CD14-positive monocyte (primary cell): ENCODE measurements around the gene TTC33. TPM values are rescaled to one million over a fixed set of nuclear protein-coding genes. Genes with fewer than 3 reads are reported as not detected.

ENCODE experiments used
- DNase-seq, 3 donors: peaks; one replicate each; pipeline ENCODE4 v3.0.0-alpha.2; 2011 to 2022
- H2AFZ ChIP-seq: 2 replicates; pipeline ENCODE4 v1.6.0; 2012; ENCODE audit warnings: mild to moderate bottlenecking, low read depth, low read length, inconsistent platforms; ENCODE audit not compliant: insufficient read depth, poor library complexity, severe bottlenecking
- H3K27ac ChIP-seq, 2 donors: 1 replicate in 1 of 2; 2 replicates in 1 of 2; pipeline ENCODE4 v1.5.1; 2012 to 2013; ENCODE audit warnings: low read length in 2 of 2, control low read depth in 1 of 2, inconsistent platforms in 1 of 2, low read depth in 1 of 2, mild to moderate bottlenecking in 1 of 2
- H3K27me3 ChIP-seq, 2 donors: one replicate each; pipeline versions ENCODE4 v1.6.0 to v1.6.1; 2011 to 2013; ENCODE audit warnings: low read length in 2 of 2; ENCODE audit not compliant: control insufficient read depth in 2 of 2, insufficient read depth in 2 of 2
- H3K36me3 ChIP-seq, 2 donors: replicated peaks in 1 of 2; 1 replicate in 1 of 2; 2 replicates in 1 of 2; pipeline versions ENCODE4 v1.5.1 to v1.6.1; 2012 to 2013; ENCODE audit warnings: low read length in 2 of 2, control low read depth in 1 of 2, inconsistent platforms in 1 of 2, mild to moderate bottlenecking in 1 of 2; ENCODE audit not compliant: insufficient read depth in 2 of 2, control insufficient read depth in 1 of 2
- H3K4me1 ChIP-seq, 2 donors: 1 replicate in 1 of 2; 2 replicates in 1 of 2; pipeline versions ENCODE4 v1.5.1 to v1.6.1; 2012 to 2013; ENCODE audit warnings: low read length in 2 of 2, control low read depth in 1 of 2, inconsistent platforms in 1 of 2, mild to moderate bottlenecking in 1 of 2, moderate library complexity in 1 of 2; ENCODE audit not compliant: insufficient read depth in 2 of 2, control insufficient read depth in 1 of 2
- H3K4me2 ChIP-seq: replicated peaks from 2 replicates; pipeline ENCODE3; 2012; ENCODE audit warnings: low read length, moderate library complexity, mild to moderate bottlenecking; ENCODE audit not compliant: poor library complexity, severe bottlenecking; ENCODE audit errors: extremely low read depth
- H3K4me3 ChIP-seq, 3 experiments: fragments of 200-600 bp in 1 of 3; sonication (generic) in 1 of 3; replicated peaks in 1 of 3; 1 replicate in 2 of 3; 2 replicates in 1 of 3; pipeline ENCODE4 v1.5.1; 2011 to 2013; ENCODE audit warnings: low read length in 3 of 3, mild to moderate bottlenecking in 3 of 3, control low read depth in 2 of 3, low read depth in 2 of 3, inconsistent platforms in 1 of 3, moderate library complexity in 1 of 3
- H3K79me2 ChIP-seq: 2 replicates; pipeline ENCODE4 v1.6.0; 2012; ENCODE audit warnings: mild to moderate bottlenecking, control low read depth, inconsistent platforms, low read length, moderate library complexity; ENCODE audit not compliant: insufficient read depth
- H3K9ac ChIP-seq: 2 replicates; pipeline ENCODE4 v1.6.0; 2017; ENCODE audit warnings: low read length, mild to moderate bottlenecking; ENCODE audit not compliant: insufficient read depth, poor library complexity, severe bottlenecking
- H3K9me3 ChIP-seq, 2 donors: replicated peaks in 1 of 2; 1 replicate in 1 of 2; 2 replicates in 1 of 2; pipeline versions ENCODE4 v1.5.1 to v1.6.1; 2012 to 2013; ENCODE audit warnings: low read length in 2 of 2, control low read depth in 1 of 2; ENCODE audit not compliant: control insufficient read depth in 1 of 2, insufficient read depth in 1 of 2
- H4K20me1 ChIP-seq: 2 replicates; pipeline ENCODE4 v1.6.0; 2012; ENCODE audit warnings: mild to moderate bottlenecking, low read length, control low read depth, moderate library complexity; ENCODE audit not compliant: insufficient read depth
- H3K27ac Mint-ChIP-seq, 7 donors: one replicate each; pipeline ENCODE4 v1.8.0; 2020; ENCODE audit warnings: mild to moderate bottlenecking in 7 of 7, mixed read lengths in 7 of 7, moderate library complexity in 6 of 7, inconsistent platforms in 2 of 7
- H3K27me3 Mint-ChIP-seq, 3 donors: one replicate each; pipeline ENCODE4 v1.8.0; 2021 to 2022; ENCODE audit warnings: low read depth in 3 of 3, mild to moderate bottlenecking in 3 of 3, mixed read lengths in 3 of 3, moderate library complexity in 3 of 3, inconsistent platforms in 1 of 3
- H3K36me3 Mint-ChIP-seq, 2 donors: one replicate each; pipeline ENCODE4 v1.8.0; 2020; ENCODE audit warnings: mixed read lengths in 2 of 2, inconsistent platforms in 1 of 2, mild to moderate bottlenecking in 1 of 2
- H3K4me1 Mint-ChIP-seq: one replicate; pipeline ENCODE4 v1.8.0; 2020; ENCODE audit warnings: mild to moderate bottlenecking, mixed read lengths
- H3K4me3 Mint-ChIP-seq, 2 donors: one replicate each; pipeline ENCODE4 v1.8.0; 2020; ENCODE audit warnings: mild to moderate bottlenecking in 2 of 2, mixed read lengths in 2 of 2, moderate library complexity in 1 of 2
- H3K9me3 Mint-ChIP-seq, 7 donors: one replicate each; pipeline ENCODE4 v1.8.0; 2020 to 2022; ENCODE audit warnings: mixed read lengths in 7 of 7, mild to moderate bottlenecking in 6 of 7, moderate library complexity in 6 of 7, inconsistent platforms in 2 of 7
- WGBS: methylation state at CpG from one replicate; pipeline ENCODE4 v1.1.5; 2013; ENCODE audit warnings: missing lambda C conversion rate; ENCODE audit not compliant: insufficient coverage; 5-methylcytosine and 5-hydroxymethylcytosine counted together
- intact Hi-C, 2 donors: fragments of 100-400 bp; cut with micrococcal nuclease; formaldehyde crosslinking; loops; one replicate each; pipeline versions ENCODE4 v1.15.0 to v1.15.1; 2023
- polyA minus RNA-seq: library from RNA; depleted of rRNA, polyadenylated mRNA; stranded (reverse); fragments of >200 nt; gene quantifications from 2 replicates; pipeline ENCODE4 v1.2.3, GENCODE V29; 2012
- polyA plus RNA-seq, 3 donors: library from polyadenylated mRNA; depleted of rRNA in 1 of 3; unstranded in 2 of 3; stranded (reverse) in 1 of 3; fragments of 300-500 nt in 2 of 3; fragments of >200 nt in 1 of 3; fragmentation: Illumina TruSeq in 2 of 3; gene quantifications; 1 replicate in 2 of 3; 2 replicates in 1 of 3; pipeline ENCODE4 v1.2.3, GENCODE V29; 2012 to 2021
- total RNA-seq, 12 experiments: library from RNA in 1 of 12; stranded (reverse) in 1 of 12; fragments of 120-200 nt in 1 of 12; gene quantifications; one replicate each; pipeline ENCODE4 v1.2.4 and lab custom pipeline; 2013 to 2026; ENCODE audit warnings: mixed read lengths in 6 of 12, inconsistent platforms in 1 of 12
- TF ChIP-seq, protein P1 (sequence below): fragments of 200-600 bp; IDR thresholded peaks from one replicate; pipeline ENCODE4 v1.8.0; 2022; ENCODE audit warnings: antibody characterized with exemption, mild to moderate bottlenecking

The TTC33 gene
- total RNA-seq (2013), result 16.2 TPM
- polyA plus RNA-seq (10 to 100 TPM in 1 of 3 donors, 1 to 10 TPM in 2; 1.5 to 11.7 (median 9.4) TPM), polyA minus RNA-seq (2.2 and 2.6 TPM in 2 replicates), total RNA-seq (lab: John Stamatoyannopoulos, UW) (5.2 to 37.4 (median 11.9) reads per million in 11 experiments)

GRCh38 chr5:40755407-40756365 is at the start of gene TTC33:
Gene TTC33, minus strand, starts transcription at chr5:40755961. Its CDS starts 8,943 bp downstream, at chr5:40747018.
- Histone ChIP-seq H2AFZ (peak within 1 kb of the TSS; percentile 93), H3K27me3 (no peaks in the 10 kb centered on the region), H3K9me3 (no peaks in the 10 kb centered on the region), H3K4me3 (peak within 1 kb of the TSS; percentile 82 to 94 (median 92)), H3K27ac (peak within 1 kb of the TSS; percentile 26 to 75), H3K36me3 (peaks cover 0 to 20% of the 10 kb centered on the region in 2 donors), H3K4me2 (peak within 1 kb of the TSS; percentile 86), H4K20me1 (peaks cover 10% of the 10 kb centered on the region), H3K79me2 (peaks cover 44% of the 10 kb centered on the region), H3K9ac (peak within 1 kb of the TSS; percentile 67), H3K4me1 (peaks cover 12 to 16% of the 10 kb centered on the region in 2 donors)
- Mint-ChIP-seq H3K9me3 (peaks cover 0 to 2% (median 0%) of the 10 kb centered on the region in 7 donors), H3K4me3 (no peak within 1 kb of the TSS), H3K36me3 (peaks cover 26 to 28% of the 10 kb centered on the region in 2 donors), H3K27me3 (peaks cover 0 to 2% (median 0%) of the 10 kb centered on the region in 3 donors), H3K27ac (no peak within 1 kb of the TSS), H3K4me1 (no peaks in the 10 kb centered on the region)
- 8% methylated on average over 78 of the region's 80 CpGs for WGBS
- intact Hi-C loops, result loop anchor here (10.0 kb wide), 2 partner anchors 71 to 79 kb away; partner anchors contain the start of gene RPL37 (in 1 of the 2)
- DNase-seq, result peak; percentile 83 to 89 (median 88)
- TF ChIP-seq, protein P1, sequence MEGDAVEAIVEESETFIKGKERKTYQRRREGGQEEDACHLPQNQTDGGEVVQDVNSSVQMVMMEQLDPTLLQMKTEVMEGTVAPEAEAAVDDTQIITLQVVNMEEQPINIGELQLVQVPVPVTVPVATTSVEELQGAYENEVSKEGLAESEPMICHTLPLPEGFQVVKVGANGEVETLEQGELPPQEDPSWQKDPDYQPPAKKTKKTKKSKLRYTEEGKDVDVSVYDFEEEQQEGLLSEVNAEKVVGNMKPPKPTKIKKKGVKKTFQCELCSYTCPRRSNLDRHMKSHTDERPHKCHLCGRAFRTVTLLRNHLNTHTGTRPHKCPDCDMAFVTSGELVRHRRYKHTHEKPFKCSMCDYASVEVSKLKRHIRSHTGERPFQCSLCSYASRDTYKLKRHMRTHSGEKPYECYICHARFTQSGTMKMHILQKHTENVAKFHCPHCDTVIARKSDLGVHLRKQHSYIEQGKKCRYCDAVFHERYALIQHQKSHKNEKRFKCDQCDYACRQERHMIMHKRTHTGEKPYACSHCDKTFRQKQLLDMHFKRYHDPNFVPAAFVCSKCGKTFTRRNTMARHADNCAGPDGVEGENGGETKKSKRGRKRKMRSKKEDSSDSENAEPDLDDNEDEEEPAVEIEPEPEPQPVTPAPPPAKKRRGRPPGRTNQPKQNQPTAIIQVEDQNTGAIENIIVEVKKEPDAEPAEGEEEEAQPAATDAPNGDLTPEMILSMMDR, result peak; percentile 68

- H3K9me3 ChIP-seq, result no peaks in the 10 kb centered on the region
- no peak overlapping the region for H2AFZ ChIP-seq
- Mint-ChIP-seq H3K4me1 (peaks cover 7% of the 10 kb centered on the region), H3K4me3 (no peak overlapping the region), H3K27me3 (peaks cover 0 to 5% (median 4%) of the 10 kb centered on the region in 3 donors), H3K9me3 (no peaks in the 10 kb centered on the region), H3K27ac (no peak overlapping the region), H3K36me3 (no peaks in the 10 kb centered on the region)
- intact Hi-C loops, result no loop called here
- peaks cover under 1% of the 10 kb centered on the region for H4K20me1 ChIP-seq
- 100% methylated on average over 1 of the region's 8 CpGs for WGBS
- H3K36me3 ChIP-seq, result no peaks in the 10 kb centered on the region
- no peak overlapping the region for H3K4me2 ChIP-seq
- no peak overlapping the region for H3K27ac ChIP-seq
- H3K9ac ChIP-seq, result no peak overlapping the region
- H3K79me2 ChIP-seq, result peaks cover 10% of the 10 kb centered on the region
- TF ChIP-seq, protein P1, result no peak
- H3K4me3 ChIP-seq, result no peak overlapping the region
- H3K4me1 ChIP-seq, result peaks cover 6 to 15% of the 10 kb centered on the region in 2 donors
- H3K27me3 ChIP-seq, result peaks cover 2 to 4% of the 10 kb centered on the region in 2 donors
- DNase-seq, result no peak
These were observed 46.2 kb upstream of the TTC33 start for GRCh38 chr5:40801771-40802562.
